ENCODE results near the gene ADAM10.

DNA sequence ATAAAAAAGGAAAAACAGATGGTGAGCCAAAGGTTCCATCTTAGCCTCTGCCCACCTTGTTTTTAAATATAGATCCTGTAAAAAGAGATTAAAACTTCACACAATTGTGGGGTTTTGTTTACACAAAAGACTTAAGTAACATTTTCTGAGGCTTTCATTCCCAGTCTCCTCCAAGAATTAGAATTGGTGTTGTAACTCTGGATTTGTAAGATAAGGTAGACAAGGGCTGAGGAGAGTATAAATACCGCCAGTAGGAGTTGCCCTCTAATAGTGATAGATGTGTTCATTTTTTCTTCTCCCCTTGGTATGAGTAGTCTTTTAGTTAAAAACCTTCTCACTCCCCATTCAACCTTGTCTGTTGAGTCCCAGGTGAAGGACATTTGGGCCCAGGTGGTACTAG, 30.0 kb upstream of the ADAM10 start:
- TF ChIP-seq POLR2A (IDR thresholded peaks at IDR 0.05; ENCODE audit: low read depth, low read length): no peak
- TF ChIP-seq POLR2AphosphoS5 (IDR thresholded peaks at IDR 0.05; ENCODE audit: low read depth, low read length): no peak
- no peak for TF ChIP-seq TAF1 (IDR thresholded peaks at IDR 0.05; ENCODE audit: borderline replicate concordance, low read depth, low read length)

Data from GM12892 (cell line).